ENCODE measurements around the gene TNFSF18. TPM values are rescaled to one million over a fixed set of nuclear protein-coding genes. Genes with fewer than 3 reads are reported as not detected.

The TNFSF18 gene
- total RNA-seq, 4 donors from 2014 or later: 0.17 TPM; not detected in 3

DNA sequence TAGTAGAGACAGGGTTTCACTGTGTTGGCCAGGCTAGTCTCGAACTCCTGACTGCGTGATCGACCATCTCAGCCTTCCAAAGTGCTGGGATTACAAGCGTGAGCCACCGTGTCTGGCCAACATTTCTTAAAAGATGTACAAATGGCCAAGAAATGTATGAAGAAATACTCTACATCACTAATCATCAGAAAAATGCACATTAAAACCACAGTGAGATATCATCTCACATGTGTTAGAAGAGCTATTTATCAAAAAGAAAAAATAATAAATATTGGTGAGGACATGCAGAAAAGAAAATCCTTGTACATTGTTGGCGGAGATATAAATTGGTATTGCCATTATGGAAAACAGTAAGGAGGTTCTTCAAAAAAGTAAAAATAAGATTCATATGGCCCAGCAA is 33.6 kb upstream of the TNFSF18 start:
- TF ChIP-seq, protein P1, sequence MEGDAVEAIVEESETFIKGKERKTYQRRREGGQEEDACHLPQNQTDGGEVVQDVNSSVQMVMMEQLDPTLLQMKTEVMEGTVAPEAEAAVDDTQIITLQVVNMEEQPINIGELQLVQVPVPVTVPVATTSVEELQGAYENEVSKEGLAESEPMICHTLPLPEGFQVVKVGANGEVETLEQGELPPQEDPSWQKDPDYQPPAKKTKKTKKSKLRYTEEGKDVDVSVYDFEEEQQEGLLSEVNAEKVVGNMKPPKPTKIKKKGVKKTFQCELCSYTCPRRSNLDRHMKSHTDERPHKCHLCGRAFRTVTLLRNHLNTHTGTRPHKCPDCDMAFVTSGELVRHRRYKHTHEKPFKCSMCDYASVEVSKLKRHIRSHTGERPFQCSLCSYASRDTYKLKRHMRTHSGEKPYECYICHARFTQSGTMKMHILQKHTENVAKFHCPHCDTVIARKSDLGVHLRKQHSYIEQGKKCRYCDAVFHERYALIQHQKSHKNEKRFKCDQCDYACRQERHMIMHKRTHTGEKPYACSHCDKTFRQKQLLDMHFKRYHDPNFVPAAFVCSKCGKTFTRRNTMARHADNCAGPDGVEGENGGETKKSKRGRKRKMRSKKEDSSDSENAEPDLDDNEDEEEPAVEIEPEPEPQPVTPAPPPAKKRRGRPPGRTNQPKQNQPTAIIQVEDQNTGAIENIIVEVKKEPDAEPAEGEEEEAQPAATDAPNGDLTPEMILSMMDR (IDR thresholded peaks at IDR 0.05; ENCODE audit: low read depth): no peak

DNA sequence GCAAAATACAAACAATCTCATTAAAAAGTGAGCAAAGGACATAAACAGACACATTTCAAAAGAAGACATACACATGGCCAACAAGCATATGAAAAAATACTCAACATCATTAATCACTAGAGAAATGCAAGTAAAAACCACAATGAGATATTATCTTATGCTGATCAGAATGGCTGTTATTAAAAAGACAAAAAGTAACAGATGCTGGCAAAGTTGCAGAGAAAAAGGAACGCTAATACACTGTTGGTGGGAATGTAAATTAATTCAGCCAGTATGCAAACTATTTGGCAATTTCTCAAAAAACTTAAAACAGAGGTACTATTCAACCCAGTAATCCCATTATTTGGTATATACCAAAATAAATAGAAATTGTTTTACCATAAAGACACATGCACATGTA is 32.2 kb upstream of the TNFSF18 start:
- TF ChIP-seq, protein P1 (IDR thresholded peaks at IDR 0.05; ENCODE audit: low read depth): no peak

GRCh38 chr1:173064011-173064410 is 13.3 kb upstream of the TNFSF18 start:
- TF ChIP-seq, protein P1 (IDR thresholded peaks at IDR 0.05; ENCODE audit: low read depth): no peak

- TF ChIP-seq, protein P1 (IDR thresholded peaks at IDR 0.05; ENCODE audit: low read depth): no peak
Observed at GRCh38 chr1:173063171-173063570, 12.4 kb upstream of the TNFSF18 start.

GRCh38 chr1:173062150-173062938 is 11.6 kb upstream of the TNFSF18 start:
- TF ChIP-seq, protein P1 (IDR thresholded peaks at IDR 0.05; ENCODE audit: low read depth): no peak

GRCh38 chr1:173058556-173058955 is 7.8 kb upstream of the TNFSF18 start:
- TF ChIP-seq, protein P1 (IDR thresholded peaks at IDR 0.05; ENCODE audit: low read depth): no peak

GRCh38 chr1:173057984-173058383 is 7.2 kb upstream of the TNFSF18 start:
- TF ChIP-seq, protein P1 (IDR thresholded peaks at IDR 0.05; ENCODE audit: low read depth): no peak

Measured in subcutaneous adipose tissue (tissue), 4 donors.